H1 (cell line): ENCODE results near the gene PHYHD1. TPM values are rescaled to one million over a fixed set of nuclear protein-coding genes. Genes with fewer than 3 reads are reported as not detected.

Source experiments
- JUND ChIP-seq: IDR thresholded peaks from 2 replicates; pipeline ENCODE4 v1.6.1; 2011; ENCODE audit warnings: mild to moderate bottlenecking, improper control_type of control experiment, low read length
- polyA plus RNA-seq, 7 experiments: library from polyadenylated mRNA; depleted of rRNA in 3 of 7; stranded (reverse) in 5 of 7; unstranded in 2 of 7; fragments of >200 nt in 5 of 7; fragments of 200-250 nt in 2 of 7; gene quantifications; 1 replicate in 5 of 7; 2 replicates in 1 of 7; 4 replicates in 1 of 7; pipeline versions ENCODE4 v1.2.1 to v1.2.3, GENCODE V29; 2011 to 2013; ENCODE audit warnings: missing spikeins in 2 of 7, mixed read lengths in 2 of 7
- total RNA-seq: library from RNA; stranded (reverse); fragmentation: NEBNext Ultra II Directional; extraction: Animal tissue kit (Norgen Biotek cat#: 25700); gene quantifications from 2 replicates; pipeline ENCODE4 v1.2.1, GENCODE V29; 2021

PHYHD1 gene
- total and polyA plus RNA-seq, 2 of the 8 experiments (the other 6 are each of a cell fraction or from before 2014, with no cell fraction given) = 14.1 to 25.6 TPM

DNA sequence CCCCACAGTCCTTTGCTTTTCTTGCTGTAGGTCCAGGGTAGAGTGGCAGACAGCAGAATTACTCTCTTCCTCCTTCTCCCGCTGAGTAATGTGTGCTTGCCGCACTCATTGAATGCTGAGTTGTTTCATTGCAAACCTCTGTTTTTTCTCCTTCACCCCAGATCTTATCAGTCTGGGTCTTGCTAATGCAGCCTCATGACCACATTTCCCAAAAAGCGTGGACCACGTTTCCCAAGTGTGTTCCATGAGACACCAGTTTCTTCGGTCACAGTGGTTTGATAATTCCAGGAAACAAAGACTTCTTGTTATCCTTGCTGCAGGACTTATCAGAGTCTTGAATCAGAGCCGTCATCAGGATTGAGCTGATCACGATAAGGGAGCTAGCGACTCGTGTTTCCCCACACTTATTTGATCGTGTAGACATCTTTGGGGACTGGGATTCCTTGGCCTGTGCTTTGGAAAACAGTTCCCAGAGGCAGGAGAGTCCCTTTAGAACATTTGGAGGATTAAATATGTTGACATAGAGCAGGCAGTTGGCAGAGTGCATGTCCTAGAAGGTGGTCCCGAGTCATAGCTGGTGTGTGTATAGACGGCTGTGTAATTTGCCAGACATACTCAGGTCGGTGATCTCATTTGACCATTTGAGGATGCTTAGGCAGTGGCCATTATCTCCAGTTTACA, 34.4 kb upstream of the PHYHD1 start (continued):
- TF ChIP-seq JUND = no peak
